Activated CD4-positive, alpha-beta T cell treated with anti-CD3 and anti-CD28 coated beads, Interleukin-2, amount 10 ng/mL, durations not matched to agents 24 days and 14 days (primary cell): Measurements from ENCODE around the gene DPH2. TPM values are rescaled to one million over a fixed set of nuclear protein-coding genes. Genes with fewer than 3 reads are reported as not detected.

Source experiments
- DNase-seq: peaks from one replicate; pipeline ENCODE4 v3.0.0; 2022
- H3K27ac Mint-ChIP-seq: one replicate; pipeline ENCODE4 v1.8.0; 2022; ENCODE audit warnings: mild to moderate bottlenecking, mixed read lengths
- H3K27me3 Mint-ChIP-seq: one replicate; pipeline ENCODE4 v1.8.0; 2022; ENCODE audit warnings: mixed read lengths
- H3K36me3 Mint-ChIP-seq: one replicate; pipeline ENCODE4 v1.8.0; 2022; ENCODE audit warnings: low read depth, mild to moderate bottlenecking, mixed read lengths
- H3K4me1 Mint-ChIP-seq: one replicate; pipeline ENCODE4 v1.8.0; 2021; ENCODE audit warnings: mixed read lengths
- H3K4me3 Mint-ChIP-seq: one replicate; pipeline ENCODE4 v1.8.0; 2022; ENCODE audit warnings: mild to moderate bottlenecking, moderate library complexity, mixed read lengths
- H3K9me3 Mint-ChIP-seq: one replicate; pipeline ENCODE4 v1.8.0; 2021; ENCODE audit warnings: mixed read lengths
- intact Hi-C: fragments of 100-400 bp; cut with micrococcal nuclease; formaldehyde crosslinking; loops from one replicate; pipeline ENCODE4 v1.15.1; 2023
- total RNA-seq: library from RNA; stranded (reverse); gene quantifications from 2 replicates; pipeline ENCODE4 v1.2.3, GENCODE V29; 2022

The DPH2 gene
- total RNA-seq, 1 donor from 2014 or later, result 71.8 TPM

DNA sequence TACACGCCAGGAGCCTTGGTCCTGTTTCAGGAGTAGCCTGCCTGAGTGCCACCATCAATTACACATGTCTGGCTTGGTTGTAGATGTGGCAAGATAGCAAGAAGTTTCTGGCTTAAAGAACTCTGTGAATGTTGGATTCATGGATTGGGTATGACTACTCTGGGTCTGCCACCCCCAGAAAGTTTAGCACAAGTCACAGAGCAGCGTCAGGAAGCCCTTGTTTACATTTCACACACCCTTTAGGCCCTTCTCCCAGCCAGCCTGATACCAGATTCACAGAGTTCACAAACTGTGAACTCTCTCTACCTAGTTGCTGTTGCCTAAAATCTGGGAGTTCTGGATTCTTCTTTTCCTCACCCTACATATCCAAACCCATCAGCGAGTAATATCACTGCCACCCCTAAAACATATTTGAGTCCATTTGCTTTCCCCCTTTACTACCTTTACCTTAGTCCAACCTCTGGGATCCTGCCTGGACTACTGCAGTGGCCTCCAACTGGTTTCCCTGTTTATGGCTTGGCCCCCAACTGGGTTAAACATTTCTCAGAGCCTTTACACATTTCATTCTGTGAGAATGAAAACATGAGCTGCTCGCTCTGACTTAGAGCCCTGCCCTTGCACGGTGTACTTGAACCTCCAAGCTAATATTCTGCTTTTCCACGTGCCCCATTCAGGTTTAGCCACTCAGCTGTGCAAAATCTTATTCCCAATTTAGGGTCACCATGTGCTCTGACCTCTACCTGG, 17.5 kb downstream of the DPH2 start:
- Mint-ChIP-seq H3K27ac (no peak overlapping the region), H3K36me3 (peaks cover 14% of the 10 kb centered on the region), H3K4me3 (no peak overlapping the region), H3K9me3 (no peaks in the 10 kb centered on the region), H3K27me3 (no peaks in the 10 kb centered on the region), H3K4me1 (peaks cover 11% of the 10 kb centered on the region)
- no peak for DNase-seq
- intact Hi-C loops, result no loop called here

DNA sequence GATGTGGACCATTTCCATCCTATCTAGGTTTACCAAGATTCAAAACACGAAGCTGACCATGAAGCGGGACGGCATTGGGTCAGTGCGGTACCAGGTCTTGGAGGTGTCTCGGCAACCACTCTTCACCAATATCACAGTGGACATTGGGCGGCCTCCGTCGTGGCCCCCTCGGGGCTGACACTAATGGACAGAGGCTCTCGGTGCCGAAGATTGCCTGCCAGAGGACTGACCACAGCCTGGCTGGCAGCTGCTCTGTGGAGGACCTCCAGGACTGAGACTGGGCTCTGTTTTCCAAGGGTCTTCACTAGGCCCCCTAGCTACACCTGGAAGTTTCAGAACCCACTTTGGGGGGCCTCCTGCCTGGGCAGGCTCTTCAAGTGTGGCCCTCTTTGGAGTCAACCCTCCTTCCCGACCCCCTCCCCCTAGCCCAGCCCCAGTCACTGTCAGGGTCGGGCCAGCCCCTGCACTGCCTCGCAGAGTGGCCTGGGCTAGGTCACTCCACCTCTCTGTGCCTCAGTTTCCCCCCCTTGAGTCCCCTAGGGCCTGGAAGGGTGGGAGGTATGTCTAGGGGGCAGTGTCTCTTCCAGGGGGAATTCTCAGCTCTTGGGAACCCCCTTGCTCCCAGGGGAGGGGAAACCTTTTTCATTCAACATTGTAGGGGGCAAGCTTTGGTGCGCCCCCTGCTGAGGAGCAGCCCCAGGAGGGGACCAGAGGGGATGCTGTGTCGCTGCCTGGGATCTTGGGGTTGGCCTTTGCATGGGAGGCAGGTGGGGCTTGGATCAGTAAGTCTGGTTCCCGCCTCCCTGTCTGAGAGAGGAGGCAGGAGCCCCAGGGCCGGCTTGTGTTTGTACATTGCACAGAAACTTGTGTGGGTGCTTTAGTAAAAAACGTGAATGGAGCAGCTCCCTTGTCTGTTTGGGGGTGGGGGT, 20.7 kb downstream of the DPH2 start:
- Mint-ChIP-seq H3K36me3 (peaks cover 5% of the 10 kb centered on the region), H3K27ac (no peak overlapping the region), H3K4me3 (peak overlapping the region; percentile 92), H3K9me3 (no peaks in the 10 kb centered on the region), H3K27me3 (no peaks in the 10 kb centered on the region), H3K4me1 (peaks cover 14% of the 10 kb centered on the region)
- intact Hi-C loops, result loop anchor here (1.0 kb wide), 3 partner anchors 16 to 44 kb away; partner anchors contain the start of genes ATP6V0B and IPO13
- DNase-seq, result no peak

DNA sequence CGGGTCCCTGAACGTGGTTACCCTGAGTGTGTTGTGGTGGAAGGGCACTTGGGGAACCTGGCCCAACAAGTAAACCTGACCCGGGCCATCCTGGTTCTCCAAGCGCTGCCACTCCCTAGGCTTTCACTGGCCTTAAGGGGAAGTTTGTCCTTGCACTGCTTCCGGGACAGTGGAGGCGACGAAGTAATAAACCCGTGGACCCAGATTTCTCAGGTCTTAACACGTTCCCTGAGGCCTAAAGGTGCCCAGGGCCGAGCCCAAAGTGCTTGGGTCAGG, 21.3 kb downstream of the DPH2 start:
- Mint-ChIP-seq H3K36me3 (peaks cover 2% of the 10 kb centered on the region), H3K4me3 (peak overlapping the region; percentile 92), H3K27ac (peak overlapping the region; percentile 84), H3K27me3 (no peaks in the 10 kb centered on the region), H3K9me3 (no peaks in the 10 kb centered on the region), H3K4me1 (peaks cover 14% of the 10 kb centered on the region)
- DNase-seq, result no peak
- intact Hi-C loops, result loop anchor here (1.0 kb wide), 3 partner anchors 17 to 45 kb away; partner anchors contain the start of genes ATP6V0B and IPO13

DNA sequence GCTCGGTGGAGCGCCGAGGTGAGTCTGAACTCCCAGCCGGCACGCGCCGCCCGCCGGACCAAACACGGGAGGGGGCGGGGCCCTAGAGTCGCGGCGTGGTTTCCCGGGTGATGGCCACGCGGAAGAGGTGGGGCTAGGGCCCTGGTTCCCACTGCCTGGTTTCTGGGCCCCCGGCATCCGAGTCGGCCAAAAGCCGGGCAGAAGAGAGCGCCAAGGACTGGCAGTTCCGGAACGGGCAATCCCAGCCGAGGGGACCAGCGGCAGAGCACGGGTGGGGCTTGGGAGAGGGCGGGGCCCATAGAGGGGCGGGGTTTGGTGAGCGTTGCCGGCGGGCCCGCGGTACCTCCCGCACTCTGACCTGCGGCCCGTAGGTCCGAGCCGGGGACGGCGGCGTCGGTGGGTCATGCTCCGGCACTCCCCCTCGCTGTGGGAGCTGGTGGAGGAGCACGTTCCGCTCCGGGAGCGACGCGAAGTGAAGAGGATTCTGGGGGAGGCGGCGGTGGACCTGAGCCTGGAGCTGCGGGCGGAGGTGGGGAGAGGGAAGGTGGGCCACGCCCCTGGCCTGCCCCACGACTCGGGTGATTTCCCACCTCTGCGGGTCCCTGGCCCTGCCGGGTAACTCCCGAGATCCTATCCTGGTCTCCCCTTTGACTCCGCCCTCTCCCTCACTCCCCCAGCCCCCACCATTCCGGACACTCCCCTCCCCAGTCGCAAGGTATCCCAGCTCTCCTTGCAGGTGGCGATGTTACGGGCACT, 21.8 kb downstream of the DPH2 start, which contains the start of gene CCDC24:
CCDC24 (plus strand) TSS at position 124 of the 756 bp plus-strand sequence; CDS start at position 404, 280 bp downstream.
- Mint-ChIP-seq H3K36me3 (peaks cover 2% of the 10 kb centered on the region), H3K9me3 (no peaks in the 10 kb centered on the region), H3K27ac (peak within 1 kb of the TSS; percentile 84), H3K4me1 (peaks cover 14% of the 10 kb centered on the region), H3K4me3 (peak within 1 kb of the TSS; percentile 92), H3K27me3 (no peaks in the 10 kb centered on the region)
- DNase-seq, result peak; percentile 95
- intact Hi-C loops, result loop anchor here (1.0 kb wide), 3 partner anchors 17 to 45 kb away; partner anchors contain the start of genes ATP6V0B and IPO13

DNA sequence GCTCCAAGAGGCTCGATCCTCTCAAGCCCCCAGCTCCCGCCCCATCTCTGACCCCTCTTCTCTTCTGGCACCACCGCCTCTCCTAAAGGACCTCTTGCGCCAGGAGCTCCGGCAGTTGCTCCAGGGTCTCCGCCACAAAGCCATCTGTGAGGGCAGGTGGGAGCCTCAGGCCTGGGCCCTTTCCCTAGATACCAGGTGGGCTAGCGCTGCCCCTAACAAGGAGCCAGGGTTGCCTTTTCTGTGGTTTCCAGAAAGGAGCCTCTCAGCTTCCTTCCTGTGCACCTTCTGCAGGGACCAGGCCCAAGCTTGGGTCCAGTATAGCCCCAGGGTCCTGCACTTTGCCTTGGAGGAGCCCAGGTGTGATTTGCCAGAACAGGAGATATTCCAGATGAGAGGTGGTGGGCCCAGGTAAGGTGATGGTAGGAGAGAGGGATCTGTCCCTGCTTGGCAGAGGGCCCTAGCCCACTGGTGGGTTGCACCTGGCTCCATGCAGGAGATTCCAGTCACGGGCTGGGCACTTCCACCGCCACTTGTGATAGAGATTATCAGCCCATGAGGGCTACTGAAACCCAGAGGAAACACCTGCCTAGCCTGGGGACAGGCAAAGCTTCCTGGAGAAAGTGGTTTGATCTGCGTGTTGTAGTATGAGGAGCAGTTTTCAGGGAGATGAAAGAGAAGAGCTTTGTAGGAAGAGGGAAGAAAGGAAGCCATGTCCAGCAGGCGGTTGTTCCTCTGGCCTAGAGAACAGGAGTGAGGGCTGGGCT, 22.6 kb downstream of the DPH2 start:
- H3K36me3 Mint-ChIP-seq, result no peaks in the 10 kb centered on the region
- peak overlapping the region; percentile 92 for H3K4me3 Mint-ChIP-seq
- intact Hi-C loops, result no loop called here
- H3K27me3 Mint-ChIP-seq, result no peaks in the 10 kb centered on the region
- no peaks in the 10 kb centered on the region for H3K9me3 Mint-ChIP-seq
- peaks cover 14% of the 10 kb centered on the region for H3K4me1 Mint-ChIP-seq
- DNase-seq, result no peak
- peak overlapping the region; percentile 58 for H3K27ac Mint-ChIP-seq

DNA sequence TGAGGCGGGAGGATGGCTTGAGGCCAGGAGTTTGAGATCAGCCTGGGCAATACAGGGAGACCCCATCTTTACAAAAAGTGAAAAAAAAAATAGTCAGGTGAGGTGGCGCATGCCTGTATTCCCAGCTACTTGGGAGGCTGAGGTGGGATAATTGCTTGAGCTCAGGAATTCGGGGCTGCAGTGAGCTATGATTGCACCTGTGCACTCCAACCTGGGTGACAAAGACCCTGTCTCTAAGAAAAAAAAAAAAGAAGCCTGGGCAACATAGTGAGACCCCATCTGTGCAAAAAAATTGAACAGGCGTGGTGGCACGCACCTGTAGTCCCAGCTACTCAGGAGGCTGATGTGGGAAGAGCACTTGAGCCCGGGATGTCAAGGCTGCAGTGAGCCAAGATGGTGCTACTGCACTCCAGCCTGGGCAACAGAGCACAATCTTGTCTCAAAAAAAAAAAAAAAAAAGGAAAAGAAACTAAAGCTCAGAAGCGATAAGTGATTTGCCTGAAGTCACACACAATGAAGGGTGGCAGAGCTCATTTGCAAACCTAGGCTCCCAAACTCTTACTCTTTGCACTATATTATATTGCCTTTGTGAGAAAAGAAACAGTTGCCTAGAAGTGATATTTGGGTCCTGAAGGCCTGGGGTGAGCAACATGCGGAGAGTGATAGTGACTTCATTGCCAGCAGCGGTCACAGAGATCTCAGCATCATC, 23.6 kb downstream of the DPH2 start:
- intact Hi-C loops, result no loop called here
- Mint-ChIP-seq H3K27me3 (no peaks in the 10 kb centered on the region), H3K27ac (no peak overlapping the region), H3K4me3 (no peak overlapping the region), H3K4me1 (peaks cover 14% of the 10 kb centered on the region), H3K9me3 (no peaks in the 10 kb centered on the region), H3K36me3 (no peaks in the 10 kb centered on the region)
- no peak for DNase-seq

DNA sequence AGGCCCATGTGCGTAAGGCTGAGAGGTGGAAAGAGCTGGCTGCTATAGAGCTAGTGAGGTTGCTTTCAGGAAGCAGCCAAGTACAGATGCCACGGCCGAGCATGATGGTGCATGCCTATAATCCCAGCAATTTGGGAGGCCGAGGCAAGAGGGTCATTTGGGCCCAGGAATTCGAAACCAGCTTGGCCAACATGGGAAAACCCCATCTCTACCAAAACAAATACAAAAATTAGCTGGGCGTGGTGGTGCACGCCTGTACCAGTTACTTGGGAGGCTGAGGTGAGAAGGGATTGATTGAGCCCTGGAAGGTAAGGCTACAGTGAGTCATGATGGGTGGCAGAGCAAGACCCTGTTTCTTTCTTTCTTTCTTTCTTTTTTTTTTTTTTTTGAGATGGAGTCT, 24.3 kb downstream of the DPH2 start:
- Mint-ChIP-seq H3K27me3 (no peaks in the 10 kb centered on the region), H3K4me1 (peaks cover 16% of the 10 kb centered on the region), H3K27ac (no peak overlapping the region), H3K36me3 (no peaks in the 10 kb centered on the region), H3K9me3 (no peaks in the 10 kb centered on the region), H3K4me3 (no peak overlapping the region)
- intact Hi-C loops, result no loop called here
- DNase-seq, result no peak

DNA sequence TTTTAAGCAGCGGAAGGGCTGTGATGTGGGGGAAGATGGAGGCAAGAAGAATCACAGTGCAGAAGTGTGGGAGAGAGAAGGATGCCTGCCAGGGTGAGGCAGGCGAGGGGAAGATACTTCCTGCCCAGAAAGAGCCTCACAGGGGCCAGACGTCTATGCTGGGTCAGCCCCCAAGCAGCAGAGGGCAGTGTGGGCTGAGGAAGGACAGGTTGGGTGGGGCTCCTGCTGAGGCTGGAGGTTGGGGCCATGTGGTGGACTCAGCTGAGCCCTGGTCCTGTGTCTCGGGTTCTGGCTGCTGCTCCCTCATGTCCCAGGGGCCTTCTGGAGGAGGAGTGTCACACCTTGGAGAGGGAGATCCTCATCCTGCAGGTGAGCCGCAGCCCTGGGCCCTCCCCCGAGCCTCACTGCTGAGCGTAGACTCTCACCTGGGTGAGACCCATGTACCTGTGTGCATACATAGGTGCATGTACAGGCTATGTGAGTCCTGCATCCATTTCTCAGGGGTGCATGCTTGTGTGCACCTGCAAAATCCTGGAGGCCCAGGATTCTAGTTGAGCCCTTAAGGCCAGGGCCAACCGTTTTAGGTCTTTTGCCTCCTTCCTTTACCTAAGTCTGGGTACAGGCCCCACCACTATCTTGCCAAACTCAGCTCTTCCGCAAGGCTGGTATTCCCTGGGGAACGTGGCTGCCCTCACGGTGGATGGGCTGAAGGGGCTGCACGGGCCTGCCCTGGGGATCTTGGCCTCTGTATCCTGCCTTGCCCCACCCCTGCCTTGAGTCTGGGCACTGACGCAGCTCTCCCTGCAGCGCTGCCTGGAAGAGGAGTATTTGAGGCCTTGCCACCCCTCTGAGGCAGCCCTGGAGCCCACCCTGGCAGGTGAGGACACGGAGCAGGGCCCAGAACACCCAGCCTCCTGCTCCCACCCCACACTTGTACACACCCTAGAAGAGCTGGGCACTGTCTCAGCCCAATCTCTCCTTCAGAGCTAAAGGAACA, 25.3 kb downstream of the DPH2 start:
- H3K9me3 Mint-ChIP-seq, result no peaks in the 10 kb centered on the region
- peaks cover 16% of the 10 kb centered on the region for H3K4me1 Mint-ChIP-seq
- H3K27ac Mint-ChIP-seq, result no peak overlapping the region
- intact Hi-C loops, result no loop called here
- H3K4me3 Mint-ChIP-seq, result no peak overlapping the region
- H3K36me3 Mint-ChIP-seq, result no peaks in the 10 kb centered on the region
- no peak for DNase-seq
- H3K27me3 Mint-ChIP-seq, result no peaks in the 10 kb centered on the region

DNA sequence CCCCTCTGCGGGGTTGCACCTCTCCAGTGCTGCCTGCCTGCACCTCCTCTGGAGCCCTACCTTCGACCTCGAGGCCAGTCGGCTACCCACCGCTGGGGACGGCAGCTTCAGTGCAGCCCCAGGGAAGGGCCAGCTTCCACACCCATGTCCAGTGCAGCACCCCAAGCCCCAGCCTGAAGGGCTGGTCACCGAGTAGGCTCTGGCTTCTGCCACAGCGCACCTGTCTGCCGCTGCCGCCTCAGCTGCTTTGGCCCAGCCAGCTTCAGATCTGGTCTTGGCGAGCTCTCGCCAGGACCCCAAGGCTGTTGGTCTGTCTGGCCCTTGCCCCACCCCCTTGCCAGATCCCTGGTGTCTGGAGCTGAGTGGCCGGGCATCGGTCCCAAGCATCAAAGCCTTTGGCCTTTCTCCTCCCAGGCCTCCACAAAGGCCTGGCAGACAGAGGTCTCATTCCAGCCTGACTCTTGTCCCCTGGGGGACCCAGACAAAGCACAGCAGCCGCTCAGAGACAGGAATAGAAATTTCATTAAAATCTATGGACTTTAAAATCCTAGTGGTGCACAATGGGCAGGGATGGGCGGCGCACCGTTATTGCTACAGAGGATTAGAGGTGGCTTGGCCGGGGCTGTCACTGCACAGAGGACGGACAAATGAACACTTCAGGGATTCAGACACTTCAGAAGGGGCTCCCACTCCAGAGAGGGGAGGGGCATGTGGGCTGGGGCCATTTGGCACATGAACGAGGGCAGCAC, 26.3 kb downstream of the DPH2 start:
- H3K36me3 Mint-ChIP-seq, result no peaks in the 10 kb centered on the region
- H3K4me1 Mint-ChIP-seq, result peaks cover 13% of the 10 kb centered on the region
- no peak for DNase-seq
- no peaks in the 10 kb centered on the region for H3K9me3 Mint-ChIP-seq
- H3K27ac Mint-ChIP-seq, result no peak overlapping the region
- H3K4me3 Mint-ChIP-seq, result no peak overlapping the region
- H3K27me3 Mint-ChIP-seq, result no peaks in the 10 kb centered on the region
- intact Hi-C loops, result no loop called here

DNA sequence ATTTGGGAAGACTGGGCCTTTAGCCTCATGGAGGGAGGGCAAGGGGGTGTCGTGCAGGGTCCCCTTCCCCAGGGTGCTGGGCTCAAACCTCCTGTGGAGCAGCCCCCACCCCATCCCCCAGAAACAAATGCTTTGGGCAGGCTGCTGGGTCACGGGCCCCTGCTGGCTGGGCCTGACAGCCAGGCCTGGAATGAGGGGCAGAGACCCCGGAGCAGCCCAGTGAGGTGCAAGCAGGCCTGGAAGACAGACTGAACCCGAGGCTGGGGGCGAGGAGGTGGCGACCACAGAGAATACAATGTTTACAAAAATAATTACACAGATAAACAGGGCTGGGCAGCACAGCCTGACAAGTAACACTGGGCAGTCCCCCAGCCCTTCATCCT, 26.9 kb downstream of the DPH2 start:
- Mint-ChIP-seq H3K4me3 (no peak overlapping the region), H3K4me1 (peaks cover 11% of the 10 kb centered on the region), H3K9me3 (no peaks in the 10 kb centered on the region), H3K27ac (no peak overlapping the region), H3K27me3 (no peaks in the 10 kb centered on the region), H3K36me3 (no peaks in the 10 kb centered on the region)
- DNase-seq, result no peak
- intact Hi-C loops, result no loop called here

DNA sequence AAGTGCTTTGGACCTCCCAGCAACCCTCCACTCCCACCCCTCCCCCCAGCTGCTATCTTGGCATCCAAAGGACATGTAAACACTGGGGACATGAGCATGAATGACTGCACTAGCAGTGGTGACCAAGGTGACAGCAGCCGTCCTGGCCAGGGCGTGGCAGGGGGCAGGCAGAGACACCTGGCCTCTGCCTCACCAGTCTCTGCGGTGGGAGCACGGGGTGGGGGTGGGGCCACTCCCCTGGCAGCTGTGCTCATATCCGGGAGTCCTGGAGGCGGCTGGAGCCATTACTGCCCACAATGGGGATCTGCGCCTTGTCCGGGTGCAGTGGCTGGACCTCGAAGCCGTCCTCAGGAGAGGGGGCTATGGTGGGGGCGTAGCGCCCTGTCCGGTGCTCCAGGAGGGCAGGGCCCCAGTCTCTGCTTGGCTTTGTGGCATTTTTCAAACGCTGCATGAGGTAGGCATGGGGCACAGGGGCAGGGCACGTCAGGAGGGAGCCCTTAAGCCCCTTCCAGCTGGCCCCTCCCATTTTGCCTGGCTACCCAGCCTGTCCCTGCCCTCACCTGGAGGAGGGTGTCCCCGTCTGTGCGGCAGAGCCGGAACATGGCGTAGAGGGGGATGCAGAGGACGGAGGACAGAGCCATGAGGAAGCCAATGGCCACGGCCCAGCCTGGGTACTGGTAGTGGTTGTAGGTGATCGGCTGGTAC, 27.6 kb downstream of the DPH2 start:
- Mint-ChIP-seq H3K27ac (no peak overlapping the region), H3K9me3 (no peaks in the 10 kb centered on the region), H3K4me1 (peaks cover 6% of the 10 kb centered on the region), H3K27me3 (no peaks in the 10 kb centered on the region), H3K4me3 (no peak overlapping the region), H3K36me3 (no peaks in the 10 kb centered on the region)
- intact Hi-C loops, result no loop called here
- no peak for DNase-seq
